GM23338 (cell line): ENCODE data around the gene SOS1. TPM values are rescaled to one million over a fixed set of nuclear protein-coding genes. Genes with fewer than 3 reads are reported as not detected.

Experiments
- ATAC-seq: fragments of 200-7000 bp; cut with Tn5 transposase; 3 replicates; pipeline ENCODE4 v1.9.1; 2020
- DNase-seq: peaks from one replicate; pipeline ENCODE4 v3.0.0-alpha.2; 2015; ENCODE audit warnings: low spot score
- H2AFZ ChIP-seq: fragments of 200-600 bp; sonication (generic); 2 replicates; pipeline ENCODE4 v1.8.0; 2016; ENCODE audit warnings: antibody characterized with exemption, mild to moderate bottlenecking, moderate library complexity
- H3F3A ChIP-seq: fragments of 200-600 bp; sonication (generic); replicated peaks from 2 replicates; pipeline ENCODE4 v1.8.0; 2017; ENCODE audit warnings: antibody characterized with exemption, mixed run types, low read depth
- H3K27ac ChIP-seq: fragments of 200-600 bp; sonication (generic); 2 replicates; pipeline ENCODE4 v1.6.1; 2016; ENCODE audit warnings: low read depth
- H3K27me3 ChIP-seq: fragments of 200-600 bp; sonication (generic); 2 replicates; pipeline ENCODE4 v1.8.0; 2016; ENCODE audit warnings: mild to moderate bottlenecking, mixed run types, moderate library complexity; ENCODE audit not compliant: insufficient read depth
- H3K36me3 ChIP-seq: fragments of 200-600 bp; sonication (generic); 2 replicates; pipeline ENCODE4 v1.8.0; 2016; ENCODE audit warnings: mild to moderate bottlenecking; ENCODE audit not compliant: insufficient read depth
- H3K4me1 ChIP-seq: fragments of 200-600 bp; sonication (generic); 2 replicates; pipeline ENCODE4 v1.8.0; 2016; ENCODE audit warnings: mild to moderate bottlenecking, moderate library complexity; ENCODE audit not compliant: insufficient read depth
- H3K4me2 ChIP-seq: fragments of 200-600 bp; sonication (generic); 2 replicates; pipeline ENCODE4 v1.7.1; 2017; ENCODE audit warnings: mixed run types
- H3K4me3 ChIP-seq: fragments of 200-600 bp; sonication (generic); 2 replicates; pipeline ENCODE4 v1.6.1; 2016; ENCODE audit warnings: mixed run types
- H3K79me2 ChIP-seq: fragments of 200-600 bp; sonication (generic); replicated peaks from 2 replicates; pipeline ENCODE4 v1.8.0; 2017; ENCODE audit warnings: mild to moderate bottlenecking; ENCODE audit not compliant: insufficient read depth
- H3K9me2 ChIP-seq: fragments of 200-600 bp; sonication (generic); 2 replicates; pipeline ENCODE4 v1.8.0; 2017; ENCODE audit not compliant: insufficient read depth
- H4K20me1 ChIP-seq: fragments of 200-600 bp; sonication (generic); replicated peaks from 2 replicates; pipeline ENCODE4 v1.8.0; 2017; ENCODE audit warnings: mild to moderate bottlenecking; ENCODE audit not compliant: insufficient read depth
- H3K27ac Mint-ChIP-seq: 2 replicates; pipeline ENCODE4 v1.8.0; 2020; ENCODE audit warnings: inconsistent platforms, mild to moderate bottlenecking, moderate library complexity, mixed read lengths
- H3K27me3 Mint-ChIP-seq: 3 replicates; pipeline ENCODE4 v1.8.0; 2022; ENCODE audit warnings: low read depth, mild to moderate bottlenecking, moderate library complexity, mixed read lengths, inconsistent platforms; ENCODE audit not compliant: insufficient read depth, poor library complexity
- H3K36me3 Mint-ChIP-seq: 3 replicates; pipeline ENCODE4 v1.8.0; 2021; ENCODE audit warnings: low read depth, mild to moderate bottlenecking, inconsistent platforms, moderate library complexity, mixed read lengths
- H3K4me1 Mint-ChIP-seq: 3 replicates; pipeline ENCODE4 v1.8.0; 2020; ENCODE audit warnings: mild to moderate bottlenecking, inconsistent platforms, mixed read lengths
- H3K4me3 Mint-ChIP-seq: 3 replicates; pipeline ENCODE4 v1.8.0; 2021; ENCODE audit warnings: moderate library complexity, mild to moderate bottlenecking, inconsistent platforms, mixed read lengths
- H3K9me3 Mint-ChIP-seq: 3 replicates; pipeline ENCODE4 v1.8.0; 2020; ENCODE audit warnings: moderate library complexity, mild to moderate bottlenecking, inconsistent platforms, mixed read lengths
- CREB1 ChIP-seq: fragments of 250-450 bp; sonication (Bioruptor Pico); IDR thresholded peaks from 2 replicates; pipeline ENCODE4 v1.5.0; 2020; ENCODE audit warnings: low read depth, mild to moderate bottlenecking, moderate library complexity
- CTCF ChIP-seq, 2 experiments: fragments of 200-600 bp in 1 of 2; sonication (generic) in 1 of 2; conservative IDR thresholded peaks; 2 replicates each; pipeline versions ENCODE4 v1.5.1 to v1.6.1; 2016 to 2017; ENCODE audit warnings: antibody characterized with exemption in 2 of 2, low read depth in 2 of 2, mild to moderate bottlenecking in 2 of 2, moderate library complexity in 1 of 2
- EZH2 ChIP-seq: fragments of 200-600 bp; sonication (generic); IDR thresholded peaks from one replicate; pipeline ENCODE4 v1.8.0; 2017; ENCODE audit warnings: antibody characterized with exemption, mild to moderate bottlenecking, low read depth; ENCODE audit not compliant: unreplicated experiment
- EZH2phosphoT487 ChIP-seq: fragments of 200-600 bp; sonication (generic); IDR thresholded peaks from one replicate; pipeline ENCODE4 v1.8.1; 2018; ENCODE audit warnings: antibody characterized with exemption; ENCODE audit not compliant: unreplicated experiment
- NANOG ChIP-seq: IDR thresholded peaks from 2 replicates; pipeline ENCODE4 v1.6.1; 2016; ENCODE audit warnings: antibody characterized with exemption, borderline replicate concordance
- POLR2AphosphoS5 ChIP-seq: IDR thresholded peaks from 2 replicates; pipeline ENCODE4 v1.6.1; 2016; ENCODE audit warnings: antibody characterized with exemption, low read depth
- STAT1 ChIP-seq: IDR thresholded peaks from one replicate; pipeline ENCODE4 v1.6.1; 2016; ENCODE audit warnings: antibody characterized with exemption; ENCODE audit not compliant: unreplicated experiment
- ZNF114 ChIP-seq: fragments of 250-450 bp; sonication (Bioruptor Pico); IDR thresholded peaks from 2 replicates; pipeline ENCODE4 v1.5.0; 2020; ENCODE audit warnings: mild to moderate bottlenecking, moderate library complexity
- polyA plus RNA-seq: library from polyadenylated mRNA; unstranded; fragments of >200 nt; fragmentation: Nextera tagmentation; extraction: Ambion mirVana; gene quantifications from 2 replicates; pipeline ENCODE4 v1.2.1, GENCODE V29; 2016
- total RNA-seq: library from RNA; depleted of rRNA; stranded (reverse); fragments of >200 nt; shearing (Covaris generic); gene quantifications from 2 replicates; pipeline ENCODE4 v1.2.3, GENCODE V29; 2014
- TF ChIP-seq, protein P1 (sequence below): fragments of 250-450 bp; sonication (Bioruptor Pico); IDR thresholded peaks from 2 replicates; pipeline ENCODE4 v1.5.0; 2020; ENCODE audit warnings: mild to moderate bottlenecking, moderate library complexity
- TF ChIP-seq, protein P2 (sequence below): IDR thresholded peaks from 2 replicates; pipeline ENCODE4 v1.6.1; 2016; ENCODE audit warnings: antibody characterized with exemption
- TF ChIP-seq, protein P3 (sequence below): IDR thresholded peaks from one replicate; pipeline ENCODE4 v1.6.1; 2018; ENCODE audit warnings: antibody characterized with exemption; ENCODE audit not compliant: unreplicated experiment

The SOS1 gene
- total and polyA plus RNA-seq, 2 experiments from 2014 or later = 13.4 to 21.9 TPM

- TF ChIP-seq, protein P1, sequence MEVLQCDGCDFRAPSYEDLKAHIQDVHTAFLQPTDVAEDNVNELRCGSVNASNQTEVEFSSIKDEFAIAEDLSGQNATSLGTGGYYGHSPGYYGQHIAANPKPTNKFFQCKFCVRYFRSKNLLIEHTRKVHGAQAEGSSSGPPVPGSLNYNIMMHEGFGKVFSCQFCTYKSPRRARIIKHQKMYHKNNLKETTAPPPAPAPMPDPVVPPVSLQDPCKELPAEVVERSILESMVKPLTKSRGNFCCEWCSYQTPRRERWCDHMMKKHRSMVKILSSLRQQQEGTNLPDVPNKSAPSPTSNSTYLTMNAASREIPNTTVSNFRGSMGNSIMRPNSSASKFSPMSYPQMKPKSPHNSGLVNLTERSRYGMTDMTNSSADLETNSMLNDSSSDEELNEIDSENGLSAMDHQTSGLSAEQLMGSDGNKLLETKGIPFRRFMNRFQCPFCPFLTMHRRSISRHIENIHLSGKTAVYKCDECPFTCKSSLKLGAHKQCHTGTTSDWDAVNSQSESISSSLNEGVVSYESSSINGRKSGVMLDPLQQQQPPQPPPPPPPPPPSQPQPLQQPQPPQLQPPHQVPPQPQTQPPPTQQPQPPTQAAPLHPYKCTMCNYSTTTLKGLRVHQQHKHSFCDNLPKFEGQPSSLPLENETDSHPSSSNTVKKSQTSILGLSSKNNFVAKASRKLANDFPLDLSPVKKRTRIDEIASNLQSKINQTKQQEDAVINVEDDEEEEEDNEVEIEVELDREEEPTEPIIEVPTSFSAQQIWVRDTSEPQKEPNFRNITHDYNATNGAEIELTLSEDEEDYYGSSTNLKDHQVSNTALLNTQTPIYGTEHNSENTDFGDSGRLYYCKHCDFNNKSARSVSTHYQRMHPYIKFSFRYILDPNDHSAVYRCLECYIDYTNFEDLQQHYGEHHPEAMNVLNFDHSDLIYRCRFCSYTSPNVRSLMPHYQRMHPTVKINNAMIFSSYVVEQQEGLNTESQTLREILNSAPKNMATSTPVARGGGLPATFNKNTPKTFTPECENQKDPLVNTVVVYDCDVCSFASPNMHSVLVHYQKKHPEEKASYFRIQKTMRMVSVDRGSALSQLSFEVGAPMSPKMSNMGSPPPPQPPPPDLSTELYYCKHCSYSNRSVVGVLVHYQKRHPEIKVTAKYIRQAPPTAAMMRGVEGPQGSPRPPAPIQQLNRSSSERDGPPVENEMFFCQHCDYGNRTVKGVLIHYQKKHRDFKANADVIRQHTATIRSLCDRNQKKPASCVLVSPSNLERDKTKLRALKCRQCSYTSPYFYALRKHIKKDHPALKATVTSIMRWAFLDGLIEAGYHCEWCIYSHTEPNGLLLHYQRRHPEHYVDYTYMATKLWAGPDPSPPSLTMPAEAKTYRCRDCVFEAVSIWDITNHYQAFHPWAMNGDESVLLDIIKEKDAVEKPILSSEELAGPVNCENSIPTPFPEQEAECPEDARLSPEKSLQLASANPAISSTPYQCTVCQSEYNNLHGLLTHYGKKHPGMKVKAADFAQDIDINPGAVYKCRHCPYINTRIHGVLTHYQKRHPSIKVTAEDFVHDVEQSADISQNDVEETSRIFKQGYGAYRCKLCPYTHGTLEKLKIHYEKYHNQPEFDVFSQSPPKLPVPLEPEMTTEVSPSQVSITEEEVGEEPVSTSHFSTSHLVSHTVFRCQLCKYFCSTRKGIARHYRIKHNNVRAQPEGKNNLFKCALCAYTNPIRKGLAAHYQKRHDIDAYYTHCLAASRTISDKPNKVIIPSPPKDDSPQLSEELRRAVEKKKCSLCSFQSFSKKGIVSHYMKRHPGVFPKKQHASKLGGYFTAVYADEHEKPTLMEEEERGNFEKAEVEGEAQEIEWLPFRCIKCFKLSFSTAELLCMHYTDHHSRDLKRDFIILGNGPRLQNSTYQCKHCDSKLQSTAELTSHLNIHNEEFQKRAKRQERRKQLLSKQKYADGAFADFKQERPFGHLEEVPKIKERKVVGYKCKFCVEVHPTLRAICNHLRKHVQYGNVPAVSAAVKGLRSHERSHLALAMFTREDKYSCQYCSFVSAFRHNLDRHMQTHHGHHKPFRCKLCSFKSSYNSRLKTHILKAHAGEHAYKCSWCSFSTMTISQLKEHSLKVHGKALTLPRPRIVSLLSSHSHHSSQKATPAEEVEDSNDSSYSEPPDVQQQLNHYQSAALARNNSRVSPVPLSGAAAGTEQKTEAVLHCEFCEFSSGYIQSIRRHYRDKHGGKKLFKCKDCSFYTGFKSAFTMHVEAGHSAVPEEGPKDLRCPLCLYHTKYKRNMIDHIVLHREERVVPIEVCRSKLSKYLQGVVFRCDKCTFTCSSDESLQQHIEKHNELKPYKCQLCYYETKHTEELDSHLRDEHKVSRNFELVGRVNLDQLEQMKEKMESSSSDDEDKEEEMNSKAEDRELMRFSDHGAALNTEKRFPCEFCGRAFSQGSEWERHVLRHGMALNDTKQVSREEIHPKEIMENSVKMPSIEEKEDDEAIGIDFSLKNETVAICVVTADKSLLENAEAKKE (CRISPR knock-in tag) = no peak
- TF ChIP-seq EZH2 = no peak
Measured at GRCh38 chr2:39154944-39155343, 34.1 kb upstream of the SOS1 start (continued).

DNA sequence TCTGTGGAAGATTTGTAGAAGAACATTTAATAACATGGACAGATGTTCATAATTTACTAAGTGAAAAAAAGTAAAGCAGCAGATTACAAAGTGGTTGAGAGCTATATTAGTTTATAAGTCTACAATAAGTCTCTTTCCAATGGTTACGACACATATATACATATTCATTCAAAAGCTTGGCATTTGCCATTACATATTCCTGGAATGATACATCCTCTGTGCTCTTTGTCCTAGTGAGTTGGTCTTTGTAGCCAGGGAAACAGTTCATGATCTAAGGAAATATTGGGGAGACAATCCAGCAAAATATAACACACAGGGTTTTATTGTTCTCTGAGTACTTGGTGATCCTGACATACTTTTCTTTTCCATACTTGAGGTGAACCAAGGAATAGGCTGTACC lies 32.5 kb upstream of the SOS1 start:
- Mint-ChIP-seq H3K27ac (no peak overlapping the region), H3K27me3 (no peaks in the 10 kb centered on the region), H3K9me3 (no peaks in the 10 kb centered on the region), H3K4me1 (no peaks in the 10 kb centered on the region; the same call in 1 of the 3 replicates), H3K4me3 (no peak overlapping the region), H3K36me3 (no peaks in the 10 kb centered on the region)
- peaks cover 4% of the 10 kb centered on the region for H3K4me1 ChIP-seq
- H3K27me3 ChIP-seq = no peaks in the 10 kb centered on the region
- no peak overlapping the region for H3K4me3 ChIP-seq
- no peaks in the 10 kb centered on the region for H3K79me2 ChIP-seq
- no peaks in the 10 kb centered on the region for H3K36me3 ChIP-seq
- H2AFZ ChIP-seq = no peak overlapping the region; the same call in 1 of the 2 replicates
- H3K9me2 ChIP-seq = 0 out of 2 replicates have a peak, but pooled peaks cover 6% of the 10 kb centered on the region
- ATAC-seq (no peak), DNase-seq (no peak)
- no peaks in the 10 kb centered on the region for H3F3A ChIP-seq
- H3K27ac ChIP-seq = no peak overlapping the region
- H4K20me1 ChIP-seq = no peaks in the 10 kb centered on the region
- H3K4me2 ChIP-seq = no peak overlapping the region
- TF ChIP-seq CTCF (conservative IDR thresholded peaks at IDR 0.05; ENCODE audit: low read depth in 2 of 2) (no peak), ZNF114 (CRISPR knock-in tag) (no peak), EZH2phosphoT487 (no peak), EZH2 (no peak), NANOG (no peak), CREB1 (CRISPR knock-in tag) (no peak), STAT1 (no peak), POLR2AphosphoS5 (no peak)
- TF ChIP-seq, protein P2, sequence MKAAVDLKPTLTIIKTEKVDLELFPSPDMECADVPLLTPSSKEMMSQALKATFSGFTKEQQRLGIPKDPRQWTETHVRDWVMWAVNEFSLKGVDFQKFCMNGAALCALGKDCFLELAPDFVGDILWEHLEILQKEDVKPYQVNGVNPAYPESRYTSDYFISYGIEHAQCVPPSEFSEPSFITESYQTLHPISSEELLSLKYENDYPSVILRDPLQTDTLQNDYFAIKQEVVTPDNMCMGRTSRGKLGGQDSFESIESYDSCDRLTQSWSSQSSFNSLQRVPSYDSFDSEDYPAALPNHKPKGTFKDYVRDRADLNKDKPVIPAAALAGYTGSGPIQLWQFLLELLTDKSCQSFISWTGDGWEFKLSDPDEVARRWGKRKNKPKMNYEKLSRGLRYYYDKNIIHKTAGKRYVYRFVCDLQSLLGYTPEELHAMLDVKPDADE = no peak
- TF ChIP-seq, protein P3, sequence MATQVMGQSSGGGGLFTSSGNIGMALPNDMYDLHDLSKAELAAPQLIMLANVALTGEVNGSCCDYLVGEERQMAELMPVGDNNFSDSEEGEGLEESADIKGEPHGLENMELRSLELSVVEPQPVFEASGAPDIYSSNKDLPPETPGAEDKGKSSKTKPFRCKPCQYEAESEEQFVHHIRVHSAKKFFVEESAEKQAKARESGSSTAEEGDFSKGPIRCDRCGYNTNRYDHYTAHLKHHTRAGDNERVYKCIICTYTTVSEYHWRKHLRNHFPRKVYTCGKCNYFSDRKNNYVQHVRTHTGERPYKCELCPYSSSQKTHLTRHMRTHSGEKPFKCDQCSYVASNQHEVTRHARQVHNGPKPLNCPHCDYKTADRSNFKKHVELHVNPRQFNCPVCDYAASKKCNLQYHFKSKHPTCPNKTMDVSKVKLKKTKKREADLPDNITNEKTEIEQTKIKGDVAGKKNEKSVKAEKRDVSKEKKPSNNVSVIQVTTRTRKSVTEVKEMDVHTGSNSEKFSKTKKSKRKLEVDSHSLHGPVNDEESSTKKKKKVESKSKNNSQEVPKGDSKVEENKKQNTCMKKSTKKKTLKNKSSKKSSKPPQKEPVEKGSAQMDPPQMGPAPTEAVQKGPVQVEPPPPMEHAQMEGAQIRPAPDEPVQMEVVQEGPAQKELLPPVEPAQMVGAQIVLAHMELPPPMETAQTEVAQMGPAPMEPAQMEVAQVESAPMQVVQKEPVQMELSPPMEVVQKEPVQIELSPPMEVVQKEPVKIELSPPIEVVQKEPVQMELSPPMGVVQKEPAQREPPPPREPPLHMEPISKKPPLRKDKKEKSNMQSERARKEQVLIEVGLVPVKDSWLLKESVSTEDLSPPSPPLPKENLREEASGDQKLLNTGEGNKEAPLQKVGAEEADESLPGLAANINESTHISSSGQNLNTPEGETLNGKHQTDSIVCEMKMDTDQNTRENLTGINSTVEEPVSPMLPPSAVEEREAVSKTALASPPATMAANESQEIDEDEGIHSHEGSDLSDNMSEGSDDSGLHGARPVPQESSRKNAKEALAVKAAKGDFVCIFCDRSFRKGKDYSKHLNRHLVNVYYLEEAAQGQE = no peak
